Placental epithelial cell (primary cell): Measurements from ENCODE around the gene KRTAP19-5. TPM values are rescaled to one million over a fixed set of nuclear protein-coding genes. Genes with fewer than 3 reads are reported as not detected.

Source experiments
- small RNA-seq: library from RNA; depleted of rRNA; stranded (forward); fragments of <200 nt; gene quantifications from one replicate; pipeline ENCODE3, GENCODE V24; 2012
- total RNA-seq: library from RNA; depleted of rRNA; stranded (reverse); fragments of >200 nt; gene quantifications from 2 replicates; pipeline ENCODE4 v1.2.3, GENCODE V29; 2012

KRTAP19-5 gene
- not detected in 2 replicates for total RNA-seq

GRCh38 chr21:30502041-30502440, at the start of gene KRTAP19-5:
TSS of gene KRTAP19-5 (minus strand) at chr21:30502141. CDS start at chr21:30502090, 51 bp downstream.

GRCh38 chr21:30541764-30542163, 39.8 kb upstream of the KRTAP19-5 start, which contains the start of gene KRTAP19-6:
TSS of gene KRTAP19-6 (minus strand) at chr21:30541864. CDS start at chr21:30541833, 31 bp downstream.

GRCh38 chr21:30497065-30497464, 4.9 kb downstream of the KRTAP19-5 start, which contains the start of gene KRTAP19-4:
TSS of gene KRTAP19-4 (minus strand) at chr21:30497165. CDS start at chr21:30497110, 55 bp downstream.

GRCh38 chr21:30491963-30492428, 9.9 kb downstream of the KRTAP19-5 start, which contains the start of gene KRTAP19-3:
TSS of gene KRTAP19-3 (minus strand) at chr21:30492013. CDS start at chr21:30491957, 56 bp downstream.

GRCh38 chr21:30487336-30487735, 14.6 kb downstream of the KRTAP19-5 start, which contains the start of gene KRTAP19-2:
TSS of gene KRTAP19-2 (minus strand) at chr21:30487436. CDS start at chr21:30487348, 88 bp downstream.

GRCh38 chr21:30480145-30480544, 21.8 kb downstream of the KRTAP19-5 start, which contains the start of gene KRTAP19-1:
TSS of gene KRTAP19-1 (minus strand) at chr21:30480367. CDS start at chr21:30480317, 50 bp downstream.

Small RNAs within 50 kb of the gene (small RNA-seq; reads per million reads assigned to genes)
- not detected for gene AP000567.1
- not detected for gene KRTAP19-10P
- not detected for gene KRTAP19-11P
- gene KRTAP19-9P: not detected

Other genes with a start within 250 kb of the KRTAP19-5 start
- gene KRTAP24-1, start 219.2 kb downstream of the KRTAP19-5 start, total RNA-seq: not detected in 2 replicates
- gene KRTAP25-1, start 212.6 kb downstream of the KRTAP19-5 start, total RNA-seq: not detected in 2 replicates
- gene KRTAP26-1, start 181.8 kb downstream of the KRTAP19-5 start, total RNA-seq: not detected in 2 replicates
- gene KRTAP27-1, start 164.4 kb downstream of the KRTAP19-5 start, total RNA-seq: not detected in 2 replicates
- not detected in 2 replicates for gene KRTAP23-1, start 153.5 kb downstream of the KRTAP19-5 start, total RNA-seq
- not detected in 2 replicates for gene KRTAP13-2, start 129.9 kb downstream of the KRTAP19-5 start, total RNA-seq
- gene KRTAP13-1, start 106.1 kb downstream of the KRTAP19-5 start, total RNA-seq: not detected in 2 replicates
- not detected in 2 replicates for gene KRTAP13-3, start 76.2 kb downstream of the KRTAP19-5 start, total RNA-seq
- not detected in 2 replicates for gene KRTAP13-4, start 71.9 kb downstream of the KRTAP19-5 start, total RNA-seq
- gene KRTAP15-1, start 61.9 kb downstream of the KRTAP19-5 start, total RNA-seq: not detected in 2 replicates
- gene KRTAP19-1, start 21.8 kb downstream of the KRTAP19-5 start, total RNA-seq: not detected in 2 replicates
- gene KRTAP19-2, start 14.7 kb downstream of the KRTAP19-5 start, total RNA-seq: not detected in 2 replicates
- gene KRTAP19-3, start 10.1 kb downstream of the KRTAP19-5 start, total RNA-seq: not detected in 2 replicates
- gene KRTAP19-4, start 5.0 kb downstream of the KRTAP19-5 start, total RNA-seq: not detected in 2 replicates
- not detected in 2 replicates for gene KRTAP19-6, start 39.7 kb upstream of the KRTAP19-5 start, total RNA-seq
- not detected in 2 replicates for gene KRTAP19-7, start 59.2 kb upstream of the KRTAP19-5 start, total RNA-seq
- gene KRTAP22-2, start 88.3 kb upstream of the KRTAP19-5 start, total RNA-seq: not detected in 2 replicates
- gene KRTAP6-3, start 90.3 kb upstream of the KRTAP19-5 start, total RNA-seq: not detected in 2 replicates
- not detected in 2 replicates for gene KRTAP6-2, start 96.8 kb upstream of the KRTAP19-5 start, total RNA-seq
- not detected in 2 replicates for gene KRTAP22-1, start 98.9 kb upstream of the KRTAP19-5 start, total RNA-seq
- gene KRTAP6-1, start 111.8 kb upstream of the KRTAP19-5 start, total RNA-seq: not detected in 2 replicates
- not detected in 2 replicates for gene KRTAP20-1, start 114.3 kb upstream of the KRTAP19-5 start, total RNA-seq
- not detected in 2 replicates for gene KRTAP20-4, start 118.5 kb upstream of the KRTAP19-5 start, total RNA-seq
- gene KRTAP20-2, start 133.1 kb upstream of the KRTAP19-5 start, total RNA-seq: not detected in 2 replicates
- not detected in 2 replicates for gene KRTAP20-3, start 140.7 kb upstream of the KRTAP19-5 start, total RNA-seq
- not detected in 2 replicates for gene KRTAP21-3, start 216.6 kb upstream of the KRTAP19-5 start, total RNA-seq
- not detected in 2 replicates for gene KRTAP21-2, start 245.1 kb upstream of the KRTAP19-5 start, total RNA-seq